Effector memory CD4-positive, alpha-beta T cell (primary cell): ENCODE results near the gene BACH2.

Experiments used
- DNase-seq, 3 donors: peaks; one replicate each; pipeline ENCODE4 v3.0.0-alpha.2; 2020
- H3K27ac ChIP-seq: 2 replicates; pipeline ENCODE4 v1.7.0; 2013; ENCODE audit warnings: mild to moderate bottlenecking, low read length, moderate library complexity; ENCODE audit not compliant: insufficient read depth, poor library complexity, severe bottlenecking
- H3K27me3 ChIP-seq: replicated peaks from 2 replicates; pipeline ENCODE4 v1.7.0; 2013; ENCODE audit warnings: mild to moderate bottlenecking, low read length; ENCODE audit not compliant: insufficient read depth, control insufficient read depth, poor library complexity, severe bottlenecking
- H3K36me3 ChIP-seq: 2 replicates; pipeline ENCODE4 v1.7.0; 2013; ENCODE audit warnings: mild to moderate bottlenecking, low read length, moderate library complexity; ENCODE audit not compliant: control insufficient read depth, insufficient read depth
- H3K4me1 ChIP-seq: 2 replicates; pipeline ENCODE4 v1.7.0; 2013; ENCODE audit warnings: low read length, mild to moderate bottlenecking; ENCODE audit not compliant: control insufficient read depth, insufficient read depth, poor library complexity, severe bottlenecking
- H3K4me3 ChIP-seq: 2 replicates; pipeline ENCODE4 v1.7.0; 2013; ENCODE audit warnings: low read length, low read depth, mild to moderate bottlenecking; ENCODE audit not compliant: insufficient read depth, poor library complexity, severe bottlenecking
- H3K9me3 ChIP-seq: 2 replicates; pipeline ENCODE4 v1.7.0; 2013; ENCODE audit warnings: mild to moderate bottlenecking, low read length, moderate library complexity; ENCODE audit not compliant: control insufficient read depth

BACH2 gene

GRCh38 chr6:90204327-90205056 lies 92.2 kb downstream of the BACH2 start:
- H3K4me3 ChIP-seq = no peak overlapping the region
- H3K27me3 ChIP-seq = no peaks in the 10 kb centered on the region
- H3K9me3 ChIP-seq = no peaks in the 10 kb centered on the region
- H3K36me3 ChIP-seq = peaks cover 6% of the 10 kb centered on the region
- no peak for DNase-seq
- no peak overlapping the region for H3K27ac ChIP-seq
- peaks cover 5% of the 10 kb centered on the region for H3K4me1 ChIP-seq

- DNase-seq = no peak
- Histone ChIP-seq H3K9me3 (no peaks in the 10 kb centered on the region), H3K4me3 (no peak overlapping the region), H3K36me3 (peaks cover 6% of the 10 kb centered on the region), H3K4me1 (peaks cover 5% of the 10 kb centered on the region), H3K27ac (no peak overlapping the region), H3K27me3 (no peaks in the 10 kb centered on the region)
These were observed 93.0 kb downstream of the BACH2 start for GRCh38 chr6:90203672-90204071.

GRCh38 chr6:90202156-90202555 lies 94.5 kb downstream of the BACH2 start:
- no peak for DNase-seq
- peaks cover 5% of the 10 kb centered on the region for H3K4me1 ChIP-seq
- H3K9me3 ChIP-seq = no peaks in the 10 kb centered on the region
- H3K4me3 ChIP-seq = no peak overlapping the region
- no peak overlapping the region for H3K27ac ChIP-seq
- H3K27me3 ChIP-seq = no peaks in the 10 kb centered on the region
- peaks cover 10% of the 10 kb centered on the region for H3K36me3 ChIP-seq

GRCh38 chr6:90199900-90200299 lies 96.7 kb downstream of the BACH2 start:
- peaks cover 4% of the 10 kb centered on the region for H3K36me3 ChIP-seq
- H3K9me3 ChIP-seq = no peaks in the 10 kb centered on the region
- DNase-seq = no peak
- H3K27me3 ChIP-seq = no peaks in the 10 kb centered on the region
- H3K27ac ChIP-seq = no peak overlapping the region
- H3K4me3 ChIP-seq = no peak overlapping the region
- H3K4me1 ChIP-seq = peaks cover 5% of the 10 kb centered on the region

GRCh38 chr6:90198758-90199425 lies 97.8 kb downstream of the BACH2 start:
- DNase-seq = no peak
- no peak overlapping the region for H3K27ac ChIP-seq
- H3K9me3 ChIP-seq = no peaks in the 10 kb centered on the region
- H3K4me3 ChIP-seq = no peak overlapping the region
- peaks cover 5% of the 10 kb centered on the region for H3K4me1 ChIP-seq
- H3K36me3 ChIP-seq = peaks cover 4% of the 10 kb centered on the region
- no peaks in the 10 kb centered on the region for H3K27me3 ChIP-seq

GRCh38 chr6:90197854-90198496 lies 98.7 kb downstream of the BACH2 start:
- peaks cover 5% of the 10 kb centered on the region for H3K4me1 ChIP-seq
- no peak overlapping the region for H3K27ac ChIP-seq
- no peaks in the 10 kb centered on the region for H3K9me3 ChIP-seq
- DNase-seq = no peak
- H3K36me3 ChIP-seq = peaks cover 4% of the 10 kb centered on the region
- H3K27me3 ChIP-seq = no peaks in the 10 kb centered on the region
- H3K4me3 ChIP-seq = no peak overlapping the region

GRCh38 chr6:90195094-90195829 lies 101.4 kb downstream of the BACH2 start:
- H3K27me3 ChIP-seq = no peaks in the 10 kb centered on the region
- H3K4me1 ChIP-seq = no peaks in the 10 kb centered on the region
- no peaks in the 10 kb centered on the region for H3K9me3 ChIP-seq
- H3K36me3 ChIP-seq = peaks cover 4% of the 10 kb centered on the region
- H3K4me3 ChIP-seq = no peak overlapping the region
- no peak for DNase-seq
- H3K27ac ChIP-seq = no peak overlapping the region

GRCh38 chr6:90194371-90194841 lies 102.2 kb downstream of the BACH2 start:
- peaks cover 4% of the 10 kb centered on the region for H3K36me3 ChIP-seq
- DNase-seq = no peak
- no peak overlapping the region for H3K27ac ChIP-seq
- H3K27me3 ChIP-seq = no peaks in the 10 kb centered on the region
- no peaks in the 10 kb centered on the region for H3K9me3 ChIP-seq
- H3K4me3 ChIP-seq = no peak overlapping the region
- no peaks in the 10 kb centered on the region for H3K4me1 ChIP-seq

GRCh38 chr6:90193359-90193758 lies 103.3 kb downstream of the BACH2 start:
- H3K4me1 ChIP-seq = no peaks in the 10 kb centered on the region
- H3K27me3 ChIP-seq = no peaks in the 10 kb centered on the region
- H3K4me3 ChIP-seq = no peak overlapping the region
- H3K36me3 ChIP-seq = peaks cover 4% of the 10 kb centered on the region
- H3K27ac ChIP-seq = no peak overlapping the region
- DNase-seq = no peak
- no peaks in the 10 kb centered on the region for H3K9me3 ChIP-seq
